NCI-H524 treated with DMSO at 0.1 percent for 48 hours (cell line): ENCODE measurements around the gene SOCS3.
"Not testable (repeated sequence)": the region's sequence is repeated elsewhere in the genome, so short reads cannot be mapped to it uniquely, and the experiment has no call there.

Experiments
- DNase-seq: peaks from one replicate; lab custom pipeline; 2025; lab: John Stamatoyannopoulos, UW

The SOCS3 gene

GRCh38 chr17:78329263-78330059, 30.4 kb downstream of the SOCS3 start:
- no peak for DNase-seq

GRCh38 chr17:78327880-78328279, 32.0 kb downstream of the SOCS3 start:
- no peak for DNase-seq

- no peak for DNase-seq
These were observed 34.7 kb downstream of the SOCS3 start for GRCh38 chr17:78325076-78325687.

- DNase-seq = peak; percentile 49
These were observed 35.3 kb downstream of the SOCS3 start for GRCh38 chr17:78324391-78325075.

- DNase-seq = no peak
These were observed 36.0 kb downstream of the SOCS3 start for GRCh38 chr17:78323826-78324390.

- DNase-seq = no peak
These were observed 36.9 kb downstream of the SOCS3 start for GRCh38 chr17:78322858-78323455.

GRCh38 chr17:78322327-78322857, 37.5 kb downstream of the SOCS3 start:
- no peak for DNase-seq

GRCh38 chr17:78318843-78319242, 41.0 kb downstream of the SOCS3 start:
- DNase-seq = no peak

- no peak for DNase-seq
These were observed 41.5 kb downstream of the SOCS3 start for GRCh38 chr17:78318407-78318806.

- DNase-seq = no peak
These were observed 42.0 kb downstream of the SOCS3 start for GRCh38 chr17:78317794-78318400.

- DNase-seq = no peak
These were observed 42.7 kb downstream of the SOCS3 start for GRCh38 chr17:78316867-78317789.

- DNase-seq = no peak
These were observed 43.6 kb downstream of the SOCS3 start for GRCh38 chr17:78316115-78316866.

GRCh38 chr17:78315355-78316114, 44.3 kb downstream of the SOCS3 start:
- DNase-seq = no peak

- no peak for DNase-seq
These were observed 45.1 kb downstream of the SOCS3 start for GRCh38 chr17:78314683-78315354.

GRCh38 chr17:78313735-78314648, 45.9 kb downstream of the SOCS3 start:
- peak; percentile 24 for DNase-seq

GRCh38 chr17:78309659-78310255, 50.1 kb downstream of the SOCS3 start:
- not testable (repeated sequence) for DNase-seq
